Fibroblast of gingiva (primary cell): ENCODE results near the gene PRKAG2.
"Not testable (repeated sequence)": the region's sequence is repeated elsewhere in the genome, so short reads cannot be mapped to it uniquely, and the experiment has no call there.

Experiments
- DNase-seq: peaks from one replicate; pipeline ENCODE4 v3.0.0-alpha.2; 2011; ENCODE audit warnings: low read depth

The PRKAG2 gene

DNA sequence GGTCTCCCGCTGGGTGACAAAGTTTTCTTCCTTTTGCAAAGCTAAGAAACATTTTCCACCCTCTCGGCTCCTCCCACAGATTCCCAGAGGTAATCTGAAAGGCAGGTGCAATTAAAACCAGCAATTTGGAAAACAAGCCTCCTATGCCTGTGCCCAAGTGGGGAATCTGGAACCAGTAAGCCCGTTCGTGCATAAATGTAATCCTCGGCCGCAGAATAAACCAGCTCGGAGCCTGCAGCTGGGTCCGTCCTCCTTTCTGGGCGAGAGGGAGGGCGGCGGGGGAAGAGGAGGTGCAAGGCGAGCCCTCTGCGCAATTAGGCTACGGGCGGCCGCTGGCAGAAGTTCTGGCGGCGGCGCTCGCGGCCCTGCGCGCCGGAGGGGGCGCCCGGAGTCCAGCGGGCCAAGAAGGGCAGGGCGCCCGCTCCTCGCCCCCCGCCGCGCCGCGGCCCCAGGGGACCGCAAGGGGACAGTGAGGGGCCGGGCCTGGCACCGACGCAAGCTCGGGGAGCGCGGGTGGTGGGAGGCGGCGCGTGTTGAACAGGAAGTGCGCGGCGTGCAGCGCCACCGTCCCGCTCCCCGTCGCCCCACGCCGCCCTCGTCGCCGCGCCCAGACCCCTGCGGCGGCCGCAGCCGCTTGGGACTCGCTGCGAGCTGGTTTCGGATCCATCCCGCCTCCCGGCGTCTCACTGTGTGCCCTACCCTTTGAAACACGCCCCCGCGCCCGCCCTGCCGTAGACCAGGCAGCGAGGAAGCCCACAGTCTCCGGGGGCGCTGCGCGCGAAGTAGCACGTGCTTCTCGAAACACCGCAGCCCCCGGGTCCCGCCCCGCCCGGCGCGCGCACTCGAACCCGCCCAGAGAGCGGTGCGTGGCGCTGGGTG is at the start of gene PRKAG2:
Gene PRKAG2, minus strand, starts transcription at position 217 of the 879 bp plus-strand sequence. CDS start 495 bp downstream, outside the sequence.
- peak; percentile 44 for DNase-seq

DNA sequence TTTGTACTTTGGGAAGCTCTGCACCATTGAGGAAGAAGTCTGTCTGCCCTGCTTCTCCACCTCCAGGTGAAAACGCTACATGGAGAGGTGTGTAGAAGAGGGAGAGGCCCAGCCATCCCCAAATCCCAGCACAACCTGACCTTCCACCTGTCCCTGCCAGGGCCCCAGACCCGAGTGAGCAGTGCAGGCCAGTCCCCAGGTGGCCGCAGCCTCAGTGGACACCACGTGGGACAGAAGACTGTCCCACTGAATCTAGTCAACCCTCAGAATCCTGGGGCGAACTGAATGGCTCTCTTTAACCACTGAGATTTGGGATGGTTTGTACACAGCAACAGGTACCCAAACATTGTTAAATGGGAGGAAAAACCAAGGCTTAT is 49.4 kb upstream of the PRKAG2 start:
- no peak for DNase-seq

DNA sequence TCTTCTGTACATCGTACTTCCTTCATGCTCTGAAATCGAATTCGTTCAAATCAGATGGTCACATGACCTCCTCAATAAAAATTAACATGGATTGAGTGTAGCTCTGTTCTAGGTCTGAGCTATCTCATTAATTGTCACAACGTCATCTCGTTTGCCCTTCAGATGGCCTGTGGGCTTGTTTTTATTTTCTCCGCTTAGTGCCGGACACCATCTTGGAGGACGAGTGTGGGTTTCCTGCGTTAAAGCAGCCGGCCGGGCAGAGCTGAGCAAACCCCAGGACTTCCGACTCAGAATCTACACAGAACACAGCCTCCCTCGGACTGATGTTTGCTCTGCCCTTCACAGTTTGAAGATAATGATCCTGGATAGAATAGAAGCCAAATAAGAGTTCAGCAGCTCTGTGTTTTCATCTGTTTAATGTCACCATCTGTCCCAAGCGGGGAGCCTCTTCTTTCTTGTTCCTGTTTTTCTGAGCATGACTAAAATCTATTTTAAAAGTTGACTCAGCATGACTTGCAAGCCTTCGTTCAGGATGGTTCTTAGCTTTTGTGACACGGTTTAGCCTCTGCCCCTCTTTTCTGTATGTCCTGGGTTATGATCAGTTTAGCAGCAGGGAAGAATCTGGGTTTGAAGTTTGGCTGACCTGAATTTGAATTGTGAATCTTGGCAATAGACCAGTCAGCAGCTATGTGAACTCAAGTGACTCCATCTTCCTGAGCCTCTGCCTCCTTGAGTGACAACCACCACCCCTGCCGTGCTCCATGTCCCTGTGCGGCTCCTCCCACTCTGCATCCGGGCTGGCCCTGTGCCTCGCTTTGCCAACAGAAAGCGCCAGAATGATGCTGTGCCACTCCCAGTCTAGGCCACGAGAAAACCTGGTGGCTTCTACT is 48.8 kb upstream of the PRKAG2 start:
- DNase-seq = no peak

DNA sequence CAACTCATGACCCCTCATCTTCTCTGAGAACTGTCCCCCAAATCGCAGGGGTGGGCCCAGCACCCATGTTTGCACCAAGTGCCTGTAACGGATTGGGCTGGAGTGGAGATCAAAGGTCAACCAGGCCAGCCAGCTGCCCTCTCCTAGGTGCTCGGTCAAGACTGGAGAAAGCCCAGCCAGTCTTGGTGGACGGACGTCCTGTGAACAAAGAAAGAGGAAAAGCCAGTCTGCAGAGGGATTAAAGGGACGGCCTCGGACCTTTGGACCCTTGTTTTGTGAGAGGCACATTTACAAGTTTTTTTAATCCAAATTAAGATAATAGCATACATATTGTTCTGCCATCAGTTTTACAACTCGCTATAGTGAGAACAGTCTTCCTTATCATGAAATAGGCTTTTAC is 47.6 kb upstream of the PRKAG2 start:
- no peak for DNase-seq

DNA sequence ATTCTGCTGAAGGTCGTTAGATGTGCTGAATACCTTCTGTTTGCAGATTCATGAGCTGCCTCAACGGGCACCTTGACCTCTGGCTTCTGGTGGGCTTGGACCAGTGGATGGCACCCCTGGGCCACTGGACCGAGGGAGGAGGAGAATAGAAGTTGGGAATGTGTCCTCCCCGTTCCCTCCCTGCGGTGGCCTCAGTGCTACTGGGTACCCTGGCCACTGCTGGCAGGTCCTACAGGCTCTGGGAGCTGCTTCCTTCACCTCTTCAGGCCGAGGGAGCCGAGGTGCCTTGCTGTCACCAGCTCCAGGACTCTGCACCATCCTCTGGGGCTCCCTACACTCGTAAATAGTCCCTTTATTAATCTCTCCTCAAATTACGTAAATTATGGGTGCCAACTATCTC is 47.1 kb upstream of the PRKAG2 start:
- no peak for DNase-seq

DNA sequence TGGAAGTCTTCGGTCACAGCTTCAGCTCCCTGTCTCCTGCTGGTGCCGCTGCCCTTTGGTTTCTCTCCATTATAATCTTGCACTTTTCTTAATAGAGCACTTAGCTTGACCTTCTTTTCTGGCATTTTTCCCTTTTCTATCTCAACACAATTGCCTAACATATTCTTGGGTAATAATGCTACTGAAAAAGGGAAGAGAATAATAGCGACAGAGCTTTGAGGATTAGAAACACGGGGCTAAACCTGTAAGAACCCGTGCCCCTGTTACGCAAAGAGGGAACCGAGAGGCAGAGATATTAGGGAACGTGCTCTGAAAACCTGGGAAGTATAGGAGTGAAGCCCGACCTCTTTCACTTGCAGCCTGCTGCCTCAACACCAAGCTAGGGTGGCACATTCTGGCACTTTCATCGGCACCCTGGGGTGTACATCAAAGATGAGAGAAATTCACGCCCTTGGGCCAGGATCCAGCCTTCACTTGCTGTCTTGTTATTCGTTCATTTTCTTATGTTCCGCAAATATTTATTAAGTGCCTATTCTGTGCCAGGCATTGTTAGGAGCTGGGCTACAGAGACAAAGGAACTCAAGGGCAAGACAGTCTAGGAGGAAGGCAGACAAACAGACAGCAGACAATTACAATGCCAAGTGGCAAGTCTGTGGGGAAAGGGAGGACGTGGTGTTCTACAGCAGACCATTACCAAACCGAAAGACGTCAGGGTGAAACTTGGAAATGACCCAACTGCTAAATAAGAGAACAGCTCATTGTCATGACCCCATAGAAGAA is 46.4 kb upstream of the PRKAG2 start:
- DNase-seq = no peak

- DNase-seq = no peak
Observed at GRCh38 chr7:151921451-151921850, 44.5 kb upstream of the PRKAG2 start.

- no peak for DNase-seq
Observed at GRCh38 chr7:151920488-151920887, 43.6 kb upstream of the PRKAG2 start.

DNA sequence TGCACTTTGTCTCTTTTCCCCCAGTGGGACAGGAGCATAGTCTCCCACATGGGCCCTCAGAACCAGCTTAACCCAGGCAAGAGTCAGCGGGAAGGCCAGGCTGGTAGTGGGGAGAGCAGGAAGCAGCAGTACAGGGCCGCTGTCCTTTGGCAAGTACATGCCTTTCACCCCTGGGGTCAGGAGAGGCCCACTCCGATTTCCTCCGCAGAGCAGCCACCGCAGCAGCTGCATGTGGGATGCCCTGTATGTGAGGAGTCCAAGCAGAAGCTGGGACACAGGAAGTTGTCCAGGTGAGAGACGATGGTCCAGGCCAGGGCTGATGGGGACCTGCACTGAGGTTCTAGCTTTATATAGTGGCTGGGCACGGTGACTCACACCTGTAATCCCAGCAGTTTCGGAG is 42.7 kb upstream of the PRKAG2 start:
- no peak for DNase-seq

DNA sequence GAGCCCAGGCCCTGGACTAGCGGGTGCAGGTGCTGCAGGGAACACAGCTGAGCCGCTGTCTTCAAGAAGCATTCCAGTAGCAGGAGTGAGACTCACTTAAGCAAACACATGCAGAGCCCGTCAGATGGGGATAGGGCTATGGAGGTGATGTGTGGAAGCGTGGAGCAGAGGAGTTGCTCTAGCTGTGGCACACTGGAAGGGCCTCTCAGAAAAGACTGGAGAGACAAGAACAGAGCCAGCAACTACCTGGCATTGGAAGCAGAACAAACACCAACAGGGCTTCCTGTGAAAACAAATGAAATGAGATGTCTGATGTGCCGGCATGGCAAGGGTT is 41.6 kb upstream of the PRKAG2 start:
- no peak for DNase-seq

GRCh38 chr7:151917791-151918509 is 41.0 kb upstream of the PRKAG2 start:
- peak; percentile 11 for DNase-seq

DNA sequence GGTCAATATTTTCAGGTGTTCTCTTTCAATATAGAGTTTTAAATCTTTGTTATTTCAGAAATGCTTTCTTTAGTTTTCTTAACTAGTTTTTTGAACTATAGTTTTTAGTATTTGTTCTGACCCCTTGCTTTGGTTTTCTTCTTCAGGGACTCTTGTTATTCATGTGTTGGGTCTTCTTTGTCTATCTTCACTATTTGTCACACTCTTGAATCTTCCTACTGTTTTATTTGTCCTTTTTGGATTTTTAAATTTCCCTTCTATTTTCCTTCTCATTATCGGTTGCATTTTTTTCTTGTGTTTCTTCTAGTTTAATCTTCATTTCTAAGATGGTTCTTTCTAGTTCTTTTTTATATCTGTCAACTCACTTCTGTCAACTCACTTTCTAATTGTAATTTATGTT is 37.1 kb upstream of the PRKAG2 start:
- DNase-seq = no peak

GRCh38 chr7:151910655-151911054 is 33.7 kb upstream of the PRKAG2 start:
- not testable (repeated sequence) for DNase-seq

DNA sequence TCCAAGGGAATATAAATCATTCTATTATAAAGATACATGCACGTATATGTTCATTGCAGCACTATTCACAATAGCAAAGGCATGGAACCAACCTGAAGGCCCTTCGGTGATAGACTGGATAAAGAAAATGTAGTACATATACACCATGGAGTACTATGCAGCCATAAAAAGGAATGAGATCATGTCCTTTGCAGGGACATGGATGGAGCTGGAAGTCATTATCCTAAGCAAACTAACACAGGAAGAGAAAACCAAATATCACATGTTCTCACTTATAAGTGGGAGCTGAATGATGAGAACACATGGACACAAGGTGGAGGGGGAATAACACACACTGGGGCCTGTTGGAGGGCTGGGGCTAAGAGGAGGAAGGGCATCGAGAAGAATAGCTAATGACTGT is 30.2 kb upstream of the PRKAG2 start:
- not testable (repeated sequence) for DNase-seq

DNA sequence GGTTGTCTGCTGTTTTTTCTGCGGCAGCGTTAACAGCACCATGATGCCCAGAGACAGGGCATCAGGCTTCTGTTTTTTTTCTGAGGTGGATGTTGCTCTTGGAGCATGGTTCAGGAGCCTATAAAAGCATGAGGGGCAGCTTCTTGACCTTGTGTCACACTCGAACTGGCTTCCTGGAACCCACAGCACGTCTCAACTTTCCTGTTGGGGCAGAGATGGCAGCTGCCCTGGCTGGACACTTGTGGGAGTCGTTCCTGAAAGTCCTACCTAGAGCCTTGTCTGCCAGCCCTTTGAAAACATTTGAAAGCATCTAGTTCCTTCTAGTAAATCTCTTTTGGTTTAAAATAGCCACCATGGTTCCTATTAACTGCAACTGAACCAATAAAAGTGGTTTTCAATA is 28.9 kb upstream of the PRKAG2 start:
- no peak for DNase-seq

GRCh38 chr7:151905353-151905752 is 28.4 kb upstream of the PRKAG2 start:
- DNase-seq = no peak

DNA sequence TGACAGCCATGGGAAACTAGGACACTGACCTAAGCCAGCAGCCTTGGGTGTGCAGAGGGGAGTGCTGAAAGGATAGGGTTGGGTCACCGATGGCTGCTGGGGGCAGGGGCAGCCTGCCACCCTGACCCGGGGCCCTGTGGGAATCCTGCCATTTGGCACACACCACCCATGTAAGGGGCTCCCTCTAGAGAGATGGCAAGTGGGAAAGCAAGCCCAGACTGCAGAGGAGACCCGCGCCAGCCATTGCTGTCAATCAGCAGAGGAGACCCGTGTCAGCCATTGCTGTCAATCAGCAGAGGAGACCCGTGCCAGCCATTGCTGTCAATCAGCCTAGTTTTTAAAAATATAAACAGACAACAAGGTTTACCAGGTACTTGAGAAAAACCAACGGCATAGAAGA is 27.4 kb upstream of the PRKAG2 start:
- DNase-seq = no peak

- no peak for DNase-seq
Observed at GRCh38 chr7:151903249-151904032, 26.5 kb upstream of the PRKAG2 start.

GRCh38 chr7:151902311-151902710 is 25.4 kb upstream of the PRKAG2 start:
- DNase-seq = no peak

- DNase-seq = no peak
Observed at GRCh38 chr7:151901828-151902227, 24.9 kb upstream of the PRKAG2 start.
